ENCODE measurements around the gene CAMK2B.
A peak's percentile ranks its signal among the peaks of the same experiment; 100 is the strongest.

The CAMK2B gene

DNA sequence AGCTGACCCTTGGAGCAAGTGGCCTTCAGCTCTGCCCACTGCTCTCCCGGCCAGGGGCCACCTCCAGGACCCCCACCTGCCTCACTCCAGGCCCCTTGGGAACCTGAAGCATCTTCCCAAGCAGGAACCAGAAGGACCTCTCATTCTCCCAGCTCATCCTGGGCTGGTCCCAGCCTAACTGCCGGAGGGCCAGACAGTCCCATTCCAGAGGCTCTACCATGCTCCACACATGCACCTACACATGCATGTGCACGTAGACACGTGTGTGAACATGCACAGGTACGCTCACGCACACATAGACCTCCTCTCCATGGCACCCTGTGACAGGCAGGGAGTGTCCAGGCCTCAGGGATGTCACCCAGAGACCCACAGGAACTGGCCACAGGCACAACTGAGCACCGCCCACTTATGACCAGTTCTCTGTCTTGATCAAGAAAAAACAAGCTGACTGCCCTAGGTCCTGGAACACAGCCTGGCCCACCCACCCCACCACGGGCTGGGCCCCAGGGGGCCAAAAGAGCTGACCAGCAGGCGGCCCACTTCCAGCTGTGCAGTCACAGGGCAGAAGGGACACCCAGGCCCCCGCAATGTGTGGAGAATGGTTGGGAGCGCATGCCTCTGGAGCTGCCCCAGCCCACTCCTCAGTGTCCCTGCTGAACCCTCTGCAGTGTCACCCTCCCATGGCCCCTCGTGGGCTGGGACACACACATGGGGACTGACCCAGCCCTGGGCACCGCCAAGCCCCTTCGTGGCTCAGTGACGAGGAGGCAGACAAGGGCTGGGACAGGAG is 43.4 kb downstream of the CAMK2B start:
- 89 to 91% methylated on average over 15 of the region's 15 CpGs for WGBS, 2 experiments
- no peaks in the 10 kb centered on the region for H3K36me3 ChIP-seq (ENCODE audit: control insufficient read depth, insufficient read depth, low read length)
- no peak overlapping the region for H3K4me3 ChIP-seq (ENCODE audit: insufficient read depth, low read depth, low read length)
- H3K9me3 ChIP-seq (ENCODE audit: control insufficient read depth, low read length) = no peaks in the 10 kb centered on the region
- H3K27ac ChIP-seq (ENCODE audit: insufficient read depth, low read depth, low read length, poor library complexity, severe bottlenecking) = no peak overlapping the region
- peaks cover under 1% of the 10 kb centered on the region for H3K4me1 ChIP-seq (ENCODE audit: control insufficient read depth, insufficient read depth, low read length)
- no peaks in the 10 kb centered on the region for H3K27me3 ChIP-seq (ENCODE audit: control insufficient read depth, insufficient read depth, low read length, poor library complexity, severe bottlenecking)

DNA sequence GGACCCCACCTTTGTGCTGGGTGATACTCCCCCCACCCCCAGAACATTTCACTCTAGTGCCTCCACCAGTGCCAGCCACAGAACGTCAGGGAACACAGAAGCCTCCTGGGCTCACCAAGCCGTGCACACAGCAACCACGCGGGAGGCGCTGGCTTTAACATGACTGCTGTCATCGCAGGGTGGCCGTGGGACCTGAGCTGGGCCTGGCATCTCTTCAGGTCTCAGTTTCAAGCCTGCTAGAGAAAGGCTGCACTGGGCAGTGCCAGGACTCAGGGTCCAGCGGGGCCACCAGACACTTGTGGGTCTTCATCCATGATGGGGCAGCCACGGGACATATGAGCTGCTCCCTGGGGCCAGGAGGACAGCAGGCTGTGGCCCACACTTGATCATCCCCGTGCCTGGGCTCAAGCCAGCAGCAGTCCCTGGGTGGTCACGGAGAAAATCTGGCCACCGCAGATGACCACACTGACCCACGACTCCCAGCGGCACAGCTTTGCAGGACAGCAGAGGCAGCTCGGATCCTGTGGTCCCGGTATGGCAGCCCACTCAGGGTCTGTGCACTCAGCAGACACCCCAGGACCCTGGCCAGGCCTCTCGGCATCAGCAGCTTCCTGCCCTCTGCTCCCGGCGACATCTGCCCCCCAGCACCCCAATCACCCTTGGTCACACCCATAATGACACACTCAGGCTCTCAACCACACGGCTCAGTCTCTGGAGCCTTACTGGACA is 44.2 kb downstream of the CAMK2B start:
- H3K27ac ChIP-seq (ENCODE audit: insufficient read depth, low read depth, low read length, poor library complexity, severe bottlenecking) = no peak overlapping the region
- no peaks in the 10 kb centered on the region for H3K9me3 ChIP-seq (ENCODE audit: control insufficient read depth, low read length)
- H3K4me3 ChIP-seq (ENCODE audit: insufficient read depth, low read depth, low read length) = no peak overlapping the region
- WGBS, 2 experiments = 92 to 93% methylated on average over 20 of the region's 20 CpGs
- no peaks in the 10 kb centered on the region for H3K36me3 ChIP-seq (ENCODE audit: control insufficient read depth, insufficient read depth, low read length)
- peaks cover 8% of the 10 kb centered on the region for H3K4me1 ChIP-seq (ENCODE audit: control insufficient read depth, insufficient read depth, low read length)
- H3K27me3 ChIP-seq (ENCODE audit: control insufficient read depth, insufficient read depth, low read length, poor library complexity, severe bottlenecking) = no peaks in the 10 kb centered on the region

DNA sequence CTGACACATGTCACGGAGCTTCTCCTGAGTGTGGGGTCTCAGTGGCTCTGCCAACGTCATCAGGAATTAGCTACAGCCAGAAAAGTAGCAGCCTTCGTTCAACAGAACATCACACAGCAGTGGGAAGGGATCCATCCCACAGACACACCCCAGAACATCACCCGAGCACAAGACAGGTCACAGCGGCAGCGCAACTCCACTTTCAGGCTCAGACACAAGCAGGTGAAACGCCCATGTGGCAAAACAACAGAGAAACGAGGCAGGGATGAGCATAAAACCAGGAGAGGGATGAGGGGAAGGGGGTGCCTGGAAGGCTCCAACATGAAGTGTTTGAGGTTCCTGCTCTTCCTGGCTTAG is 44.8 kb downstream of the CAMK2B start:
- Histone ChIP-seq H3K27me3 (ENCODE audit: control insufficient read depth, insufficient read depth, low read length, poor library complexity, severe bottlenecking) (no peaks in the 10 kb centered on the region), H3K4me1 (ENCODE audit: control insufficient read depth, insufficient read depth, low read length) (peaks cover 13% of the 10 kb centered on the region), H3K9me3 (ENCODE audit: control insufficient read depth, low read length) (no peaks in the 10 kb centered on the region), H3K27ac (ENCODE audit: insufficient read depth, low read depth, low read length, poor library complexity, severe bottlenecking) (no peak overlapping the region), H3K36me3 (ENCODE audit: control insufficient read depth, insufficient read depth, low read length) (no peaks in the 10 kb centered on the region), H3K4me3 (ENCODE audit: insufficient read depth, low read depth, low read length) (no peak overlapping the region)
- 86 to 90% methylated on average over 8 of the region's 8 CpGs for WGBS, 2 experiments

DNA sequence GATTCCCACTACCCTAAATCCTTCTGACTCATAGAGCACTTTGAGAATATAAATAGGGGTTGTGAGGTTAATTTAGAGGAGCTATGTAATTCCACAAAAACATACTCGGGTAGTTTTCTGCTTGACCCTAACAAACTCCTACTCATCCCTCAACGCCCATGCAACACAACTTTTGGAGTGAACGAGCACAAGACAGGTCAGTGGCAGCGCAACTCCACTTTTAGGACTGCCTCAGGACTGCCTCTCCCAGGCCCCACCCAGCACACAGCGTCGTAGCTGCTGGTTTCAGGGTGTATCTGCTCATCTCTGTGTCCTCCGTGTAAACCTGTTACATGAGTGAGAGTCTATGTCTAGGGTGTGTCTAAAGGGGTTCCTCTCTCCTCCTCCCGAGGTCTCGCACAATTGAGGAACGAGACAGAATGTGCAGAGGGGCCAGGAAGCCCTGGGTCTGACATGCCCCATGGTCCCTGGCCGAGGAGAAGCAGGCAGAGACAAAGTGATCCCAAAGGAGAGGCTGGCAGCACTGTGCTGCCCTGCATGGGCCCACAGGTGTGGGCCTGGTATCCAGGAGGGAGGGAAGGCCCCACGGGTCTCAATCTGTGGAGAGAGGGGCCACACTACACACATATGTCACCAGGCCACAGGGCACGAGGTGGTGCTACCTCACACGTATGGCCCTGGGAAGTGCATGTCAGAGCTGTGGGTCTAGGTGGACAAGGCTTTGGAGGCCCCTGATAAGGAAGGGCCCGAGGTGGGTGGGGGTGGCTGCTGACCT is 45.5 kb downstream of the CAMK2B start:
- Histone ChIP-seq H3K4me1 (ENCODE audit: control insufficient read depth, insufficient read depth, low read length) (peaks cover 17% of the 10 kb centered on the region), H3K27ac (ENCODE audit: insufficient read depth, low read depth, low read length, poor library complexity, severe bottlenecking) (no peak overlapping the region), H3K9me3 (ENCODE audit: control insufficient read depth, low read length) (no peaks in the 10 kb centered on the region), H3K27me3 (ENCODE audit: control insufficient read depth, insufficient read depth, low read length, poor library complexity, severe bottlenecking) (no peaks in the 10 kb centered on the region), H3K4me3 (ENCODE audit: insufficient read depth, low read depth, low read length) (no peak overlapping the region), H3K36me3 (ENCODE audit: control insufficient read depth, insufficient read depth, low read length) (no peaks in the 10 kb centered on the region)
- 91 to 92% methylated on average over 15 of the region's 15 CpGs for WGBS, 2 experiments

DNA sequence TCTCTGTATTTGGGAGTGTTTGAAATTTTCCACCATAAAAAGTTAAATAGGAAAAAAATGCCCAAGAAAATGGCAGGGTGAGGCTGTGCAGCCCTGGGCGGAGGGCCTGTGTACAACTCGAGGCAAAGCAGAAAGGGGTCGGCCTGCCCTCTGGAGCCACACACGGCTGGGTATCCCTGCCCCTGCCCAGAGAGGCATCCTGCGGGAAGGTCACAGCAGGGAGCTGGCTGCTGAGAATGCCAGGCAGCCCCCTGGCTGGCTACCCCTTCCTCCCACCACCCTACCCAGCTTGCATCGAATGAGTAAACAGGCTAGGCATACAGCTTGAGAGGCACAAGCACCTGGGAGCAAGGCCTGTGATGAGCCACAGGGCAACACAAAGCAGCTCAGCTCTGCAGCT is 46.1 kb downstream of the CAMK2B start:
- Histone ChIP-seq H3K9me3 (ENCODE audit: control insufficient read depth, low read length) (no peaks in the 10 kb centered on the region), H3K36me3 (ENCODE audit: control insufficient read depth, insufficient read depth, low read length) (no peaks in the 10 kb centered on the region), H3K4me1 (ENCODE audit: control insufficient read depth, insufficient read depth, low read length) (peaks cover 19% of the 10 kb centered on the region), H3K27ac (ENCODE audit: insufficient read depth, low read depth, low read length, poor library complexity, severe bottlenecking) (no peak overlapping the region), H3K27me3 (ENCODE audit: control insufficient read depth, insufficient read depth, low read length, poor library complexity, severe bottlenecking) (peaks cover 3% of the 10 kb centered on the region), H3K4me3 (ENCODE audit: insufficient read depth, low read depth, low read length) (no peak overlapping the region)
- 78 to 80% methylated on average over 6 of the region's 6 CpGs for WGBS, 2 experiments

DNA sequence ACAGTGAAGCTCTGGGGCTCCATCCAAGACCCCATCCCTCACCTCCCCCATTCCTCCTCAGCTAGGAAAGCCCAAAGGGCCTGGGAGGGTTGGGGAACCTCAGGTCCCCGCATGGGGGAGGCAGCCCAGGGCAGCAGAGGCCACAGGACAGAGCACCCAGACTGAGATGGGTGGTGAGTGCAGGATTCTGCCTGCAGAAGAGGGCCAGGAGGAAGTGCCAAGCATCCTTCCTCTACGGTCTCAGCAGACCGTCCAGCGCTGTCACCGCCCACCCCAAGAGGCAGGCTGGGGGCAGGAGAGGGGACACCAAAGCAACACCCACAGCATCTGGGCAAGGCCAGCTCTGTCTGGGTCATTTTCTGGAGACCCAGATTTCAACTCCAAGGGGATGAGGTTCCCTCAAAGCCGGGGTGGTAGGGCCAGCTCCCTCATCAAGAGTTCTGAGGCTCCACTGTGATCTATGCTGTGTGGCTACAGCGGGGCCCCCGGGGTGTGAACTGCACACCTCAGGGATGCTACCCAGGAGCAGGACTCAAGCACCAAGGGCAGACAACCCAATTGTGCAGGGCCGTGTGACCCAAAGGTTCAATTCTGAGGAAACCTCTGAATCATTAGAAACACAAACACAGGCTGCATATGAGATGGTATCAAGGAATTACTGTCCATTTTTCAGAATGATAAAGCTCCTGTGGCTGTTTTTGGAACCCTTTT is 46.8 kb downstream of the CAMK2B start:
- Histone ChIP-seq H3K36me3 (ENCODE audit: control insufficient read depth, insufficient read depth, low read length) (no peaks in the 10 kb centered on the region), H3K27me3 (ENCODE audit: control insufficient read depth, insufficient read depth, low read length, poor library complexity, severe bottlenecking) (peaks cover 6% of the 10 kb centered on the region), H3K4me3 (ENCODE audit: insufficient read depth, low read depth, low read length) (no peak overlapping the region), H3K9me3 (ENCODE audit: control insufficient read depth, low read length) (no peaks in the 10 kb centered on the region), H3K27ac (ENCODE audit: insufficient read depth, low read depth, low read length, poor library complexity, severe bottlenecking) (no peak overlapping the region), H3K4me1 (ENCODE audit: control insufficient read depth, insufficient read depth, low read length) (peaks cover 20% of the 10 kb centered on the region)
- WGBS, 2 experiments = 90 to 91% methylated on average over 9 of the region's 9 CpGs

DNA sequence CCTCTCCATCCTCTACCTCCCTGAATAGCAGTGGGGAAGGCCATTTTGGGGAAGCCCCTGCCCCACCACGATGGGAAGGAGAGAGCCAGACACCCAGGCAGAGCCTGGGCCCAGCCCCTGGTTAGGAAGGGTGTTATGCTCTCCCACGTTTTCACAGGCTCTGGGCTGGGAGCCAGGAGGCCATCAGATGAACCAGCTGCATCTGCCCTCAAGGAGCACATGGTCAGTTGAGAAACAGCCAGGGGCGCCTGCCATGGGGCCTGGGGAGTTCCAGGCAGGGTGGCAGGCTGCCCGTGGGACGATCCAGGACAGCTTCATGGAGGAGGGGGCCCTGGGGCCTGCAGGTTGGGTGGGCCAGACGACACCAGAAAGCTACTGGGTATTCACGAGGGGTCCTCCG is 47.5 kb downstream of the CAMK2B start:
- H3K27me3 ChIP-seq (ENCODE audit: control insufficient read depth, insufficient read depth, low read length, poor library complexity, severe bottlenecking) = peaks cover 6% of the 10 kb centered on the region
- H3K4me3 ChIP-seq (ENCODE audit: insufficient read depth, low read depth, low read length) = no peak overlapping the region
- H3K9me3 ChIP-seq (ENCODE audit: control insufficient read depth, low read length) = no peaks in the 10 kb centered on the region
- 91 to 92% methylated on average over 8 of the region's 8 CpGs for WGBS, 2 experiments
- no peak overlapping the region for H3K27ac ChIP-seq (ENCODE audit: insufficient read depth, low read depth, low read length, poor library complexity, severe bottlenecking)
- H3K36me3 ChIP-seq (ENCODE audit: control insufficient read depth, insufficient read depth, low read length) = no peaks in the 10 kb centered on the region
- peaks cover 20% of the 10 kb centered on the region for H3K4me1 ChIP-seq (ENCODE audit: control insufficient read depth, insufficient read depth, low read length)

DNA sequence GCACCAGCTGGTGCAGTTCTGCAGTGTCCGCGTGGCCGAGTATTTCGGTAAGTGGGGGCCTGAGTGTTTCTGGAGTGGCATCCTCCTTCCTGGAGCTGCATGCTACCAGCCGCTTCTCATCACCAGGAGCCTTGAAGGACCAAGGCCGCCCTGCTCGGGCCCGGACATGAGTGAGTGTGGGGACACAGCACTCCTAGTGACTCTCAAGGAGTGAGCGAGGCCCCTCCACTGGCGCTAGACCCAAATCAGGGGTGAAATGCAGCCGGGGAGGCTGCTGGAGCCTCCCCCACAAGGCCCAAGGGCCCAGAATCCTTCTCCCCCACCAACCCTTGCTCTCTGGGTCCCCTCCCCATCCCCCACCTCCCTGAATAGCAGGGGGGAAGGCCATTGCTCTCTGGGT is 48.0 kb downstream of the CAMK2B start:
- Histone ChIP-seq H3K4me1 (ENCODE audit: control insufficient read depth, insufficient read depth, low read length) (peaks cover 20% of the 10 kb centered on the region), H3K9me3 (ENCODE audit: control insufficient read depth, low read length) (no peaks in the 10 kb centered on the region), H3K4me3 (ENCODE audit: insufficient read depth, low read depth, low read length) (no peak overlapping the region), H3K36me3 (ENCODE audit: control insufficient read depth, insufficient read depth, low read length) (no peaks in the 10 kb centered on the region), H3K27ac (ENCODE audit: insufficient read depth, low read depth, low read length, poor library complexity, severe bottlenecking) (no peak overlapping the region), H3K27me3 (ENCODE audit: control insufficient read depth, insufficient read depth, low read length, poor library complexity, severe bottlenecking) (peaks cover 6% of the 10 kb centered on the region)
- WGBS, 2 experiments = 94 to 96% methylated on average over 11 of the region's 11 CpGs

DNA sequence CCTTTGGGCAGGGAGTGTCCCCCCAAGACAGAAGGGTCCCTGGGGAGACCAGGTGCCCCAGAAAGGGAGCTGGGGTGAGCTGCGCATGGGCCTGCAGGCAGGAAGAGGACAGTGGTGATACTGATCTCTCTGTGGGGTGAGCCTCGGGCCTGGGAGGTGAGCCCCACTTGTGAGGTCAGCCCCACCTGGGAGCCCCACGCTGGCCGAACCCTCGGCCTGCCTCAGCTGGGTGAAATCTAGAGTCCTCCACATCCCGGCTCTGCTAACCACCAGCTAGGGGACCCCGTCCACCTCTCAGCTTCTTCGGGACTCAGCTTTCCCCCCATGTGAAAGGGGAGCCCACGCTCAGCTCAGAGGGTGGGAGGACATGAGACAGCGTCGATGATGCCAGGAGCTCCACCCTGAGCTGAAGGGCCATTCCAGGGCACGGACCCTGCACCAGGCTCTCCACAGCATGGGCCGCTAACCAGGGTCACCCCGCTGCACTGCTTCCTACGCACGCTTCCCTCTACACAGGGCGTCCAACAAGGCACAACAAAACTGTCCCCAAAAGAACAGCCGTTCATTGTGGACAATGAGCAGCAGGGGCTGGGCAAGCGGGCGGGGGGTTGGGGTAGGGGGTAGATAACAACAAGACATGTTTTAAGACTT is 48.7 kb downstream of the CAMK2B start:
- peaks cover 6% of the 10 kb centered on the region for H3K27me3 ChIP-seq (ENCODE audit: control insufficient read depth, insufficient read depth, low read length, poor library complexity, severe bottlenecking)
- H3K27ac ChIP-seq (ENCODE audit: insufficient read depth, low read depth, low read length, poor library complexity, severe bottlenecking) = no peak overlapping the region
- H3K36me3 ChIP-seq (ENCODE audit: control insufficient read depth, insufficient read depth, low read length) = no peaks in the 10 kb centered on the region
- 89% methylated on average over 18 to 20 of the region's 20 CpGs for WGBS, 2 experiments
- H3K4me1 ChIP-seq (ENCODE audit: control insufficient read depth, insufficient read depth, low read length) = peaks cover 20% of the 10 kb centered on the region
- H3K9me3 ChIP-seq (ENCODE audit: control insufficient read depth, low read length) = no peaks in the 10 kb centered on the region
- H3K4me3 ChIP-seq (ENCODE audit: insufficient read depth, low read depth, low read length) = peak overlapping the region; percentile 11
